T1000 (cell line): ENCODE measurements around the gene PRAF2.
A peak's percentile ranks its signal among the peaks of the same experiment; 100 is the strongest.

Experiments used
- DNase-seq: peaks from one replicate; lab custom pipeline; 2025; ENCODE audit warnings: mixed read lengths; lab: John Stamatoyannopoulos, UW

PRAF2 gene

DNA sequence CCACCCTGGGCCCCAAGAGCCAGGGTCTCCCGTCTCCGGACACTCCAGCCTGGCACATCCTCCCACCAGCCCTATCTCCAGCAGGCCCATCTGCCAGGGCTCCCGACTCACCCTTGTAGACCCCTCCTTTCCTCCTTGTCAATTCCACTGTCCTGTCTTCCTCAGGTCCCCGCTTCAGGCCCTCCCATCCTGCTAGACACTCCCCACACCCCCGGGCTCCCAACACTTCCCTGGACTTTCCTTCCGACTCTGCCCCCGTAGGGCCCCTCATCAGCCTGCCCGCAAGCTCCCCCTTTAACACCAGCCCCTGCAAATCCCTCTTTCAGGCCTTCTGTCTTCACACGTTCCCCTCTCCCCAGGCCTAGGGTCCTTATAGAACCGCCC is 1.1 kb downstream of the PRAF2 start:
- DNase-seq, result no peak

DNA sequence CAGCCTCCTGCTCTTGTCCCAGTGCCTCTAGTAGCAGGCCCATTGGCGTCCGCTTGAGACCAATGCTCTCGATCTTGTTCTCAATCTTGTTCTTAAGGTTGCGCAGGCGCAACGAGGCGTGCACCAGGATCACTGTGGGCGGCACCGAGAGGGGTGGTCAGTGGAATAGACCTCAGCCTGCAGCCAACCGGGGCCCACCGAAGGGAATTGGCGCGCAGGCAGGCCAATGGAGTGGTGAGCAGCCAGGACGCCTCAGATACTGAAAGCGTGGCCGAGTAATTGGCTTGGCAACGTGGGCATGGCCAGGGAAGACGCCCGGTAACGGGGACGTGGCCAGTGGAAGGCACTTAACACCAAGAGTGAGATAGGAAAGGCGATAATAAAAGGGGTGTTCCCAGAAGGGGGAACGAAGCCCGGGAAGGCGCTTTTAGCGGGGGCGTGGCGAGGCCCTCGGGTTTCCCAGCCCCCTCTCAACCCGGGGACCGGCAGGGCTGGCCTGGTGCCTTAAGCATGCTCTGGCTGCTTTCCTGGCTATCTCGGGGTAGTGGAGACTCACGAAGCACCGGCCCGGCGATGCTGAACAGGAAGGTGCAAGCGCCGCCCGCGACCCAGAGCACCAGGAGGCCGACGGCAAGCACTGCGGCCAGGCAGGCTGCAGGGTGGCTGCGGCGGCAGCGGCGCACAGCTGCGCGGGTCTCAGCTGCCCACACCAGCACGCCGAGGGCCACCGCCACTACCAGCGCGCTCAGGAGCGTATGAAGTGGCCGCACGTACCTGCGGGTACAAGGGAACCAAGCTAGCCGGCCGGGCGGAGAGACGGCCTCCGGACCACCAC is 1.7 kb downstream of the PRAF2 start:
- no peak for DNase-seq

DNA sequence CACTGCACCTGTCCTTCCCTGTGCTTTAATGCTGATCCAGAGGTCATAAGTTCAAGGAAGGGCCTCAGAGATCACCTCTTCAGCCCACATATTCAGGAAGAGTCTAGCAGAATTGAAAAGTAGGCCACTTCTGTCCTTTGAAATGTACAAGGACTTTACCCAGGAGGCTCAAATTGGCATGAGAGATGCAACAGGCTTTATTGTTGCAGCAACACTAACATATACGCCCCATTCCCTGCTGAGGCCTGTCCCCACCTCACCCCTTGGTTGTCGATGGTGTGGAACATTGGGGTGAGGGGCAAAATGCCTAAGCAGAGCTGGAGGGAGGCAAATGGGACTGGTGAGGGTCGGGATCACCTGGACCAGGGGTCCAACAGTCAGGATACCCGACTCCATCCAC is 2.8 kb downstream of the PRAF2 start:
- DNase-seq, result no peak

DNA sequence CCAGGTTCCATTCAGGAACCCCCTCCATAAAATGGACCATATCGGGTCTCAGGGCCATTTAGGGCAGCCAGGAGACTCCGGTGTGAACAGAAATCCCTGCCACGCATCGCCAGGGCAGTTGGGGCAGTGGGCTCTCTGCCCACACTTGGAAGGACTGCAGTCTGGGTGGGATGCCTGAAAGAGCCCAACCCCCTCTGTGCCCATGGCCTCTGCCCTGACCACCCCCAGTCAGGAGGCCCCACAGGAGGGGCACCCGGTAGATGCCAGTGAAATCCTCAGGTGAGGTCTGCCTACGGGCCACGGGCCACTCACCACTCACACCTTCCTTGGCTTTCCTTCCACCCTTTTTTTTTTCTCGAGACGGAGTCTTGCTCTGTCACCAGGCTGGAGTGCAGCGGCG is 4.8 kb downstream of the PRAF2 start:
- DNase-seq, result no peak

DNA sequence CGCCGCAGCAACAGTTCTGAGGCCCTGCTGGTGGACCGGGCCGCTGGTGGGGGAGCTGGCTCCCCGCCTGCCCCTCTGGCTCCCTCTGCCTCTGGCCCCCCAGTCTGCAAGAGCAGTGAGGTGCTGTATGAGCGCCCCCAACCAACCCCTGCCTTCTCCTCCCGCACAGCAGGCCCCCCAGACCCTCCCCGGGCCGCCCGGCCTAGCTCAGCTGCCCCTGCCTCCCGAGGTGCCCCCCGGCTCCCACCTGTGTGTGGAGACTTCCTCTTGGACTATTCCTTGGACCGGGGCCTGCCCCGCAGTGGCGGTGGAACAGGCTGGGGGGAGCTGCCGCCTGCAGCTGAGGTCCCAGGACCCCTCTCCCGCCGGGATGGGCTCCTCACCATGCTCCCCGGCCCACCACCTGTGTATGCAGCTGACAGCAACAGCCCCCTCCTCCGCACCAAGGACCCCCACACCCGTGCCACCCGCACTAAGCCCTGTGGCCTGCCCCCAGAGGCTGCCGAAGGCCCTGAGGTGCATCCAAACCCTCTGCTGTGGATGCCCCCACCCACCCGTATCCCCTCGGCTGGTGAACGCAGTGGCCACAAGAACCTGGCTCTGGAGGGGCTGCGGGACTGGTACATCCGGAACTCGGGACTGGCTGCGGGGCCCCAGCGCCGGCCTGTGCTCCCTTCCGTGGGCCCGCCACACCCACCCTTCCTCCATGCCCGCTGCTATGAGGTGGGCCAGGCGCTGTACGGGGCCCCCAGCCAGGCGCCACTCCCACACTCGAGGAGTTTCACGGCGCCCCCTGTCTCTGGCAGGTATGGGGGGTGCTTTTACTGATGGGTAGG is 6.3 kb downstream of the PRAF2 start:
- DNase-seq, result no peak

DNA sequence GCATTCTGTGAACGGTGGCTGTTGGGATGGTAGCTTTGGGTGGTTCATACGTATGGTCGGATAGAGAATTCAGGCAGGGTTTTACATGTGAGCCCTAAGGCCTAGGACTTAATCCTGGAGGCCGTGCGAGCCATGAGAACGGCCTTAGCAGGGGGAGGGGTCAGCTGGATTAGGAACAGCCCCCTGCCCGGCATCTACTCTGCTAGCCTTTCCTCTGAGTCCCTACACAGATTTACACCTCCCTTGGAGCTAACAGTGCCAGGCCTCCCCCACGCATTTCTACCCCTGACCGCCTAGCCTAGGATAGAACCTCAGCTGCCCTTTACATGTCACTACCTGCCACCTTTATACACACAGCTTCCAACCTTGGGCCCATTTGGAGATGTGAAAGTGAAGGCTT is 7.1 kb downstream of the PRAF2 start:
- DNase-seq, result no peak

DNA sequence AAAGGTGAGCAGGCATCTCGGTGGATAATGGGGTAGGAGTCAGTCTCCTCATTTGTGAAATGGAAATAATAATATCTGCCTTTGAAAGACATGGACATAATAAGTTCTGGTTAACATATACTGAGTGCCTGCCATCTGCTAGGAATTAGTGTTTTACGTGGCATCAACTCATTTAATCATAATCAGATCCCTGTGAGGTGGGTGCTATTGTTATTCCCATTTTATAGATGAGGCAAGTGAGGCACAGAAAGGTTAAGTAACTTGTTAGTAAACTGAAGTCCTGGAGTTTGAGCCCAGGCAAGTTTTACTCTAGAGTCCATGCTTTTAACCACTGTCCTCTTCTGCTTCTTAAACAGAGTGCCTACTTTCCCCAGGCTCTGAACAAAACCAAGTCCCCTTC is 7.5 kb downstream of the PRAF2 start:
- no peak for DNase-seq

DNA sequence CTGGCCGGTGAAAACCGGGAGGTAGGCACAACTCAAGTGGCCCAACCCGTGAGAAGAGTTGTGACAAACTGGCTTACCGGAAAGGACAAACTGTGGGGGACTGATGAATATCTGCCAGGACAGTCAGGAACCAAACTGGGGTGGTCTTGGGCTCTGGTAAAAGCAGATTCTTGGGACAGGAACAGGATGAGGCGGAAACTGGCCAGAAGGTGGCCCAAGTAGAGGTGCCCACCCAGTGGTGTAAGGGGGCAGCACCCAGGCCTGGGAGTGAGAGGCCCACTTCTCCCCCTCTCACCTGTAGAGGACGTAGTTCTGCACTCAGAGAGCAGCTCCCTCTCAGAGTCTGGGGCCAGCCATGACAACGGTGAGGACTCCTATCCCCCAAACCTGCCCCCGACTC is 9.1 kb downstream of the PRAF2 start:
- DNase-seq, result no peak

DNA sequence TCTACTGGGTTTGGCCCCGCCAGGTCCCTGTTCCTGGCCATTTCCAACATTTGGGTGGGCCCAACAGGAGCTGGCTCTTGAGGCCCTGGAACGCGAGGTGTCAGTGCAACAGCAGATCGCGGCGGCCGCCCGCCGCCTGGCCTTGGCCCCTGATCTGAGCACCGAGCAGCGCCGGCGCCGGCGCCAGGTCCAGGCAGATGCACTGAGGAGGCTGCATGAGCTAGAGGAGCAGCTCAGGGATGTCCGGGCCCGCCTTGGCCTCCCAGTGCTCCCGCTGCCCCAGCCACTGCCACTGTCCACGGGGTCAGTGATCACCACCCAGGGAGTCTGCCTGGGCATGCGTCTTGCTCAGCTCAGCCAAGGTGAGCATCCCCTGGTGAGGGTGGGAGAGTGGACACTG is 9.5 kb downstream of the PRAF2 start:
- DNase-seq, result no peak

DNA sequence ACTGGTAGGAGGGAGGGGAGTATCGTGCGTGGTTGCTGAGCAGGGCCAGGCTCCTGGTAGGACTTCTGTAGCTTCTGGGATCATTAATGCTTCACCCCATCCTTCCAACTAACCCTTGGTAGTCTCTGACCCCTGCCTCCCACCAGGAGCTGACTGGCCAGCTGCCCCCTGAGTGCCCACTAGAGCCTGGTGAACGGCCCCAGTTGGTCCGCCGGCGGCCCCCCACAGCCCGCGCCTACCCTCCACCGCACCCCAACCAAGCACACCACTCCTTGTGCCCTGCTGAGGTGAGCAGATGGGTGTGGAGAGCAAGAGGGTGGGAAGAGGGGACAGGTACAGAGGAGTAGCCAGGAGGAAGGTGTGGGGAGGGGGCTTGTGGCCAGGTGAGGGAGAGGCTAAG is 10.1 kb downstream of the PRAF2 start:
- no peak for DNase-seq

DNA sequence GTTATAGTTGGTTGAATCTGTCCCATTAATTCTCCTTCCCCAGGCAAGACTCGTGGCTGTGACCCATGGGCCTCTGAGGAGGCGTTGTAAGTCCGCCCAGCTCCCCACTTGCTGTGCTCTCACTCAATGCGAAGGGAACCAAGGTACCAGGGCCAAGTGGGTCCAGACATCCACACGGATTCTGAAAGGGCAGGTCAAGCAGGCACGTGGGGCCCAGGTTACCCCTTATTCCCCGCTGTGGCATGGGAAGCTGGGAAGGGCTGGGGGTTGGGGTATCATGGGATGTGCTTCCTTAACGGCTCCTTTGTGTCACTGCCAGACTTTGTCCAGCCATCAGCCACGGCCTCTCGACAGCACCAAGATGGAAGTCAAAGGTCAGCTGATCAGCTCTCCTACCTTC is 11.9 kb downstream of the PRAF2 start:
- DNase-seq, result no peak

DNA sequence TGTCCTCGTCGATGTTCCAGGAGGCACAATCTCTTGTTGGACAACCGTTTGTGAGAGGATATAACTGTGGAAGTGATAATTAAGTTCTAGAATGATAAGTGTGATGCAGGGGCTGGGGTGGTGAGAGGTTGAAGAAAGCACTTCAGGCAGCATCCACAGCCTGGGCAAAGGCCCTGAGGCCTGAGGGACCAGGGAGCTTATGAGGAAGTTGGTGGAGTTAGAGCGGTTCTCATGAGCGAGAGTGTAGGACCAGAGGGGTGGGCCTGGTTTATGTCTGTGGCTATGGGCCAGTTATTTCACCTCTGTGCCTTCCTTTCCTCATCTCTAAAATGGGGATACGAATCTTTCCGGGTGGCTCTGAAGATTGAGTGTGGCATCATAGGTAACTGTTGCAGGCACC is 12.3 kb downstream of the PRAF2 start:
- DNase-seq, result no peak

DNA sequence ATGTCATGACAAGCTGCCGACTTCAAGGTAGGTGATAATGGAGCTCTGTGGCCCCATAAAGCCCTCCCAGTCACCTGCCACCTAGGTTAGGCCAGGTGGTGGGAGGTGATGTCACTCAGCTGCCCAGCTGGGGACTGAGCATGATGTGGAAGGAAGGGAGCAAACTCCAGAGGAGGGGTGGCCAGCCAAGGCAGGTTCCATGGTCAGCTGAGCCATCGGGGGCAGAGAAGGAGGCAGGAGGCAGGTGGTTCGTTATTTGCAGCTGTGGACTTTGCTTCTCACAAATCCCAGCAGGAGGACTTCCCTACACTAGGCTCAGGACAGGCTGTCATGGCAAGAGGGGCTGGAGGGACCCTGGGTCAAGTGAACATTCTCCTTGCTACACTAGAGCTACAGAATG is 12.9 kb downstream of the PRAF2 start:
- DNase-seq, result no peak

DNA sequence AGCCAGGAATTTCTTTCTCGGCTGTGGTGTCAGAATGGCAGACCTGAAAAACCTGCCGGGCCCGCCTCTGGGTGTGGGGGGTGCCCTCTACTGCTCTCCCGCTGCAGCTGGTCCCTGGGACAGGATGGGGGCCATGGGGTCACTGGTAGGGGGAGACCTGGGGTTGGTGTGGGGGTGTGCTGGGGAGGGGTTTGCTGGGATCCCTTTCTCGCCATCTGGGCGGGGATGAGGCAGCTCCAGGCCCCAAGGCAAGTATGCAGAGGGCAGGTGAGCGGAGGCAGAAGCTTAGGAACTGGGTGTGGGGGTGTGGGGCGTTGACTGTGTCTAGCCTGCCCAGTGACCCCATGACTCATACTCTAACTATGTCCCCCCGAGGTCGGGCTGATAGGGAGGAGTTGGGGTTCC is 14.1 kb downstream of the PRAF2 start:
- DNase-seq, result no peak

DNA sequence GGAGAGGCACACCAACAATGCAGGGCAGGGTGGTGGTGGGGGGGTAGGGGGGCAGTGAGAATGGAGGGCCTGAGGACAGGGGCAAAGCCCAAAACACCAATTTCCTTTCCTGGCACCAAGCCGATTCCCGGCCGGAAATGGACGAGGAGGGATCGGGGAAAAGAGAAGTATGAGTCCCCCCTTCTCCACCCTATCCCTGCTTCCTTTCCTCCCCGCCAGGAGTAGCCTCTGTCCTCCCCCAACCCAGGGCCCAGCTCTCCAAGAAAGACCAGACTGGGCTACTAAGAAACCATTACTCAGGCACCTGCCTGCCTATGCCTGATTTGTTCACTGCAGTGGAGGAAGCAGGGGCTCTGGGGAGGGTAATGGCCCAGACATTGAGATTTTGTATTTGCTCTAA is 14.6 kb downstream of the PRAF2 start:
- no peak for DNase-seq

DNA sequence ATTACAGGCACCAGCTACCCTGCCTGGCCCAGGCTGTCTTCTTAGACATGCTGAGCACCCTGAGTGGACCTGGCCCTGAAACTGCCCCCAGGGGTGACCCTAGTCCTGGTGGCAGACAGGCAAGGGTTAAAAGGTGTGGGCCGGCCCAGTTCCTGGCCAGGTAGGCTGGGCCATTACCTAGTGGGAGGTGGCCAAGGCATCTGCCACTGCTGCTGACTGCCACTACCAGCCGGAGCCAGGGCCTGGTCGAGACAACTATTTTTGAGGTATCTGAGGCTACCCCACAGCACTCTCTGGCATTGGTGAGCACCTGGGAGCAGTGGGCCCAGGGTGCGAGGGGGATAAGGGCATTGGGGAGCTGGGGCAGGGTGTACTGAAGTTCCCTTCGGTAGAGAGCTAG is 15.0 kb downstream of the PRAF2 start, which contains the start of gene CCDC120:
CCDC120 (plus strand) TSS at position 206 of the 400 bp plus-strand sequence. CDS start 3,043 bp downstream, outside the sequence.
- DNase-seq, result no peak

DNA sequence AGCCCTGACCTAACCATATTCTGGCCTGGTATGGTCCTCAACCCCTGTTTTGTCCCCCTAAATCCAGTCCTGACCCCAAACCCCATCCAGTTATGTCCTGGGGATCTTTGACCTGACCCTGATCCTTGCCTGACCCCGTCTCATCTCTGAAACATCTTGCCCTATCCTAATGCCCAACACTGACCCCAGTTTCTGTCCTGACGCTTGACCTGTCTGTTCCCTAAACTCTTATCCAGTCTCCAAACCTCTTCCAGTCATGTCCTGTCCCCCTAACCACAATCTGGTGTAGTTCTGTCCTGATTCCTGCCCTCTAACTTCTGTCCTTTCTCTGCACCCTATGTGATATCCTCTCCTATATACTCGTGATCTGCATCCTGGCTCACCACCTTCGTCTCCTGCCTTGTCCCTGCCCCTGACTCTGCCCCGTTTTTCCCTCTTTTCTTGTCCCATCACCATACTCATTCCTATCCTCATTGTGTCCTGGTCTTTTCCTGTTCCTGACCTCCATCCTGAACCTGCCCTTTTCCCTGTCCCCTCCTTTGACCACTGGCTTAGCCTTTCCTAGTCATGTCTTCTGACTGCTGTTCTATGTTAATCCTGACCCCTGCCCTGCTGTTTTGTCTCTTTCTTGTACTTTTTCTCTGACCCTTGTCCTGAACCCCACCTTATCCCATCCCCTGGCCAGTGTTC is 19.6 kb downstream of the PRAF2 start:
- no peak for DNase-seq

DNA sequence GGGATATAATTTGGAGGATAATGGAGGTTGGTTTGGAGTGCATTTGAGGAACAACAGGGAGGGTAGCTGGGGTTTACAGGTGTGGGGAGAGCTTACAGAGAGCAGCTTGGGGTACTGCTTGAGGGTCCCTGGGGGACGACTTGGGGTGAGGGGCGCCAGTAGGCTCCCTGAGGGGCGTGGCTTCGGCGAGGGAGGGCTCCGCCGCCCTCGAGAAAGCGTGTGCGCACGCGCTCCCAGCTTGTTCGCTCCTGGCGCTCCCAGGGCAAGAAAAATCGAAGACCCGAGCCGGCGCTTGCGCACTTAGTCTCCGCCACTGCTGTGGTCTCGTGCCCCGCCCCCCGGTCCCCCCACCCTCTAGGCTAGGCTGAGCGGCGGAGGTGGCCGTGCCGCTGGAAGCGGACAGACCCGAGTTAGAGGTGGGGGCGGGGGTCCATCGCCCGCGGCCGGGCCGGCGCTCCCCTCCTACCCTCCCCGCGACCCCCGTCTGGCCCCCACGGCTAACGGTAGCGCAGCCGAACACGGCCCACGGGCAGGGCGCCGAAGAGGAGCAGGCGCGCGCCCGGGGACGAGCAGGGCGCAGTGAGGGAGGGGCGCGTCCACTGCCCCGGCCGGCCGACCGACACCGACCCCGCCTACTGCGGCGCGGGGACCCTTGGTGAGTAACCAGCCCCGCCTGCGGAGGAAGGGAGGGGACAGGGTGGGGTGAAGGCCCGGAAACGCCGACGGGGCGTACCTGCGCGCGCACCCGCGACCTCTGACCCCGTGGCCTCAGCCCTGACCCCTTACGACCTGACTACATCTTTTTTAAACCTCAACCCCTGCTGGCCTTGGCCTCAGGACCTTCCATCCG is 20.4 kb downstream of the PRAF2 start:
- peak; percentile 34 for DNase-seq

DNA sequence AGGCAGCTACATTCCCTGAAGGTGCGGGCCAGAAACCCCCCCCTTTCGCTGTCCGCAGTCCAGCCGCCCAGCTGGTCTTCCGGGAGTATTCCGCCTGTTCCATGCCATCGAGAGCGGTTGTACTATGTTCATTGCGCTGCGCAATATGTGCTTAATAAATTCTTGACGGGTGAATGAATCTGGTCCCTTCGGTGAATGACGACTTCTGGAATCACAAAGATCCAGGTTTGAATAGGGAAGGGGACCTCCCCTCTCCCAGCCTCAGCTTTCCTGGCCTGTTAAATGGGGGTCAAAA is 29.9 kb downstream of the PRAF2 start:
- DNase-seq, result no peak

DNA sequence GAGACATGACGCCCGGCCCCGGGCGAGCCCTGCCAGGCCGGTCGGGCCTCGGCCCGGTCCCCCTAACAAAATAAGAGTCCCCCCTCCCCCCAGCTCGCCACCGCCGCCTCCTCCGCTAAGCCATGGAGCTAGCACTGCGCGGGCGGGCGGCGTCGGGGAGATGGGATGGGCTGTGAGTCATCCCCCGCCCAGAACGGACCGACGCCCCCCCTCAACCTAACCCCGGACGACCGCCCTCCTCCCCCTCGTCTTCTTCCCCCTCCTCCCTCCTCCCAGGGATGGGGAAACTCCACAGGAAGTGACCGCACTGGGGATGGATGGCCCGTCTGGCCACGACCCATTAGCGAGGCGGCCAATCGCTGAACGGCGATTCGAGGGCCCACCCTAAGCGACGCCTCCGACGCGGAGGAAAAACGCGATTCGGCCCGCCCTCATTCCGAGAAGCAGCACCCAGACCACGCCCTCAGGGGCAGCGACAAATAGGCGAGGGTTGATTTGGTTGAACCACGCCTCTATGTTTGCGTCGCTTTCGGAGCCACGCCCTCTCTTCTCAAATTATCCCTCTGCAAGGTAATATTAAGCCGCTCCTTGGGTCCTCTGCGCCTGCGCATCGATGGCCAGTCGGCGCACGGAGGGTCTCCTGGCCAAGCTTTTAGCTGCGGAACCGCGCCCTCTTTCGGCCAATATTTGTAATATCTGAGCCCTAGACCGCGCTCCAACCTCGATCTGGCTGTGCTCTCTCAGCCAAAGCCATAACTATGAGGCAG is 30.4 kb downstream of the PRAF2 start, which contains the start of gene TFE3:
TFE3 (minus strand) TSS at position 138 of the 767 bp plus-strand sequence; CDS start at position 7, 131 bp downstream.
- DNase-seq, result peak; percentile 99
